WERI-Rb-1 (cell line): ENCODE results near the gene ARFIP2.

Source experiments
- DNase-seq: peaks from one replicate; pipeline ENCODE4 v3.0.0-alpha.2; 2020
- H3K27ac ChIP-seq: fragments of 250-450 bp; sonication (Bioruptor Pico); 2 replicates; pipeline ENCODE4 v1.5.1; 2020; ENCODE audit warnings: mild to moderate bottlenecking, moderate library complexity
- H3K27me3 ChIP-seq: fragments of 250-450 bp; sonication (Bioruptor Pico); 2 replicates; pipeline ENCODE4 v1.5.1; 2021; ENCODE audit warnings: mild to moderate bottlenecking, low read depth, moderate library complexity; ENCODE audit not compliant: insufficient read depth, severe bottlenecking
- H3K36me3 ChIP-seq: fragments of 250-450 bp; sonication (Bioruptor Pico); 2 replicates; pipeline ENCODE4 v1.5.1; 2020; ENCODE audit warnings: mild to moderate bottlenecking, moderate library complexity
- H3K4me3 ChIP-seq: 2 replicates; pipeline ENCODE4 v1.5.1; 2011; ENCODE audit warnings: low read depth, mild to moderate bottlenecking, control low read depth, low read length
- H3K9me3 ChIP-seq: fragments of 250-450 bp; sonication (Bioruptor Pico); 2 replicates; pipeline ENCODE4 v1.5.1; 2021; ENCODE audit warnings: mild to moderate bottlenecking, moderate library complexity; ENCODE audit not compliant: severe bottlenecking
- CTCF ChIP-seq: IDR thresholded peaks from 2 replicates; pipeline ENCODE4 v1.5.1; 2011; ENCODE audit warnings: low read depth, mild to moderate bottlenecking, control low read depth, inconsistent platforms, low read length

Gene ARFIP2

GRCh38 chr11:6457581-6458320, 23.4 kb downstream of the ARFIP2 start:
- Histone ChIP-seq H3K4me3 (no peak overlapping the region), H3K36me3 (peaks cover 51% of the 10 kb centered on the region), H3K9me3 (no peaks in the 10 kb centered on the region), H3K27ac (no peak overlapping the region), H3K27me3 (no peaks in the 10 kb centered on the region)
- DNase-seq = no peak
- no peak for TF ChIP-seq CTCF

GRCh38 chr11:6456361-6457073, 24.6 kb downstream of the ARFIP2 start:
- DNase-seq = no peak
- Histone ChIP-seq H3K36me3 (peaks cover 53% of the 10 kb centered on the region), H3K27ac (no peak overlapping the region)

GRCh38 chr11:6455070-6455469, 26.1 kb downstream of the ARFIP2 start:
- Histone ChIP-seq H3K27ac (no peak overlapping the region), H3K36me3 (peaks cover 61% of the 10 kb centered on the region), H3K4me3 (no peak overlapping the region), H3K9me3 (no peaks in the 10 kb centered on the region), H3K27me3 (no peaks in the 10 kb centered on the region)
- no peak for DNase-seq
- TF ChIP-seq CTCF = no peak

More at GRCh38 chr11:6456361-6457073, 24.6 kb downstream of the ARFIP2 start:
- no peak for TF ChIP-seq CTCF
- Histone ChIP-seq H3K9me3 (no peaks in the 10 kb centered on the region), H3K27me3 (no peaks in the 10 kb centered on the region), H3K4me3 (no peak overlapping the region)

GRCh38 chr11:6453152-6453551, 28.0 kb downstream of the ARFIP2 start:
- Histone ChIP-seq H3K27ac (no peak overlapping the region), H3K9me3 (no peaks in the 10 kb centered on the region), H3K36me3 (peaks cover 67% of the 10 kb centered on the region), H3K4me3 (no peak overlapping the region), H3K27me3 (no peaks in the 10 kb centered on the region)
- TF ChIP-seq CTCF = no peak
- DNase-seq = no peak

- DNase-seq = no peak
- Histone ChIP-seq H3K27me3 (no peaks in the 10 kb centered on the region), H3K36me3 (peaks cover 63% of the 10 kb centered on the region), H3K4me3 (no peak overlapping the region), H3K9me3 (no peaks in the 10 kb centered on the region), H3K27ac (no peak overlapping the region)
- no peak for TF ChIP-seq CTCF
Observed at GRCh38 chr11:6452219-6452618, 28.9 kb downstream of the ARFIP2 start.
